IMR-90 (cell line): ENCODE measurements around the gene SERPINB1. TPM values are rescaled to one million over a fixed set of nuclear protein-coding genes. Genes with fewer than 3 reads are reported as not detected.

Experiments used
- ATAC-seq: fragments of 200-7000 bp; cut with Tn5 transposase; 2 replicates; pipeline ENCODE4 v1.9.1; 2020; ENCODE audit warnings: low read depth, mild to moderate bottlenecking, moderate library complexity
- BruUV-seq: library from RNA; stranded (reverse); fragments of 400-500 nt; replicated peaks from 2 replicates; lab custom pipeline; 2021; lab: Mats Ljungman, UMichigan
- CTCF ChIA-PET: fragments of 300-600 bp; formaldehyde crosslinking; extraction: SDS; loops from one replicate; lab custom pipeline; 2021; ENCODE audit warnings: antibody characterized with exemption; lab: Yijun Ruan, JAX
- POLR2A ChIA-PET: fragments of 300-600 bp; sonication (Branson Sonifier 250); formaldehyde crosslinking; loops from one replicate; lab custom pipeline; 2022; ENCODE audit warnings: antibody characterized with exemption; ENCODE audit not compliant: unreplicated experiment; lab: Charles Lee
- DNase-seq: peaks from one replicate; pipeline ENCODE4 v3.0.0; 2013
- H2AFZ ChIP-seq: replicated peaks from 2 replicates; pipeline ENCODE3; 2013; ENCODE audit warnings: low read length, mild to moderate bottlenecking; ENCODE audit not compliant: poor library complexity
- H2AK5ac ChIP-seq: 2 replicates; pipeline ENCODE4 v1.6.1; 2013; ENCODE audit warnings: low read depth, low read length, inconsistent platforms
- H2AK9ac ChIP-seq: replicated peaks from 2 replicates; pipeline ENCODE3; 2013; ENCODE audit warnings: mild to moderate bottlenecking, low read depth, low read length, moderate library complexity; ENCODE audit not compliant: poor library complexity
- H2BK120ac ChIP-seq: 2 replicates; pipeline ENCODE4 v1.6.1; 2013; ENCODE audit warnings: low read depth, low read length, inconsistent platforms
- H2BK15ac ChIP-seq: 3 replicates; pipeline ENCODE4 v1.6.1; 2013; ENCODE audit warnings: low read depth, low read length, inconsistent platforms
- H2BK20ac ChIP-seq: 2 replicates; pipeline ENCODE4 v1.6.1; 2013; ENCODE audit warnings: low read depth, mild to moderate bottlenecking, inconsistent platforms, low read length, moderate library complexity
- H2BK5ac ChIP-seq: 2 replicates; pipeline ENCODE4 v1.6.1; 2013; ENCODE audit warnings: mild to moderate bottlenecking, low read depth, low read length, inconsistent platforms; ENCODE audit not compliant: poor library complexity, severe bottlenecking
- H3K14ac ChIP-seq: replicated peaks from 2 replicates; pipeline ENCODE4 v1.6.1; 2013; ENCODE audit warnings: low read depth, low read length, inconsistent platforms
- H3K18ac ChIP-seq: 2 replicates; pipeline ENCODE4 v1.6.1; 2013; ENCODE audit warnings: low read depth, low read length, control low read depth
- H3K23ac ChIP-seq: 2 replicates; pipeline ENCODE4 v1.6.1; 2013; ENCODE audit warnings: low read depth, low read length, inconsistent platforms
- H3K27ac ChIP-seq: 2 replicates; pipeline ENCODE4 v1.5.1; 2013; ENCODE audit warnings: mild to moderate bottlenecking, control low read depth, low read length; ENCODE audit not compliant: insufficient read depth
- H3K27me3 ChIP-seq: 2 replicates; pipeline ENCODE4 v1.6.1; 2013; ENCODE audit warnings: low read length; ENCODE audit not compliant: control insufficient read depth, insufficient read depth
- H3K36me3 ChIP-seq: 2 replicates; pipeline ENCODE4 v1.6.1; 2013; ENCODE audit warnings: low read length, mixed read lengths; ENCODE audit not compliant: control insufficient read depth, insufficient read depth
- H3K4ac ChIP-seq: 2 replicates; pipeline ENCODE4 v1.6.1; 2013; ENCODE audit warnings: low read depth, low read length, inconsistent platforms
- H3K4me1 ChIP-seq: 2 replicates; pipeline ENCODE4 v1.6.1; 2013; ENCODE audit warnings: low read length, mixed read lengths; ENCODE audit not compliant: control insufficient read depth, insufficient read depth
- H3K4me2 ChIP-seq: 2 replicates; pipeline ENCODE4 v1.6.1; 2013; ENCODE audit warnings: low read depth, mild to moderate bottlenecking, control low read depth, low read length, moderate library complexity
- H3K4me3 ChIP-seq: 2 replicates; pipeline ENCODE4 v1.5.1; 2013; ENCODE audit warnings: low read depth, mild to moderate bottlenecking, control low read depth, low read length, moderate library complexity; ENCODE audit not compliant: insufficient read depth
- H3K56ac ChIP-seq: 2 replicates; pipeline ENCODE4 v1.6.1; 2013; ENCODE audit warnings: low read length, inconsistent platforms; ENCODE audit not compliant: insufficient read depth; ENCODE audit errors: extremely low read depth
- H3K79me1 ChIP-seq, 2 experiments: 2 replicates each; pipeline ENCODE4 v1.6.1; 2013; ENCODE audit warnings: low read length in 2 of 2, inconsistent platforms in 1 of 2, low read depth in 1 of 2
- H3K9ac ChIP-seq: 2 replicates; pipeline ENCODE4 v1.6.1; 2013; ENCODE audit warnings: low read depth, low read length, control low read depth
- H3K9me1 ChIP-seq: 2 replicates; pipeline ENCODE4 v1.6.1; 2013; ENCODE audit warnings: low read length, inconsistent platforms; ENCODE audit not compliant: insufficient read depth
- H3K9me3 ChIP-seq: 2 replicates; pipeline ENCODE4 v1.6.1; 2013; ENCODE audit warnings: low read length; ENCODE audit not compliant: control insufficient read depth, insufficient read depth
- H4K20me1 ChIP-seq: 2 replicates; pipeline ENCODE4 v1.6.1; 2013; ENCODE audit warnings: low read length, inconsistent platforms; ENCODE audit not compliant: insufficient read depth
- H4K5ac ChIP-seq: 2 replicates; pipeline ENCODE4 v1.6.1; 2013; ENCODE audit warnings: mild to moderate bottlenecking, low read depth, low read length, control low read depth
- H4K8ac ChIP-seq, 2 experiments: 2 replicates each; pipeline ENCODE4 v1.6.1; 2013; ENCODE audit warnings: low read depth in 2 of 2, low read length in 2 of 2, control low read depth in 1 of 2, inconsistent platforms in 1 of 2
- H4K91ac ChIP-seq: 2 replicates; pipeline ENCODE4 v1.6.1; 2013; ENCODE audit warnings: low read depth, low read length, inconsistent platforms; ENCODE audit not compliant: insufficient read depth
- CEBPB ChIP-seq: IDR thresholded peaks from 2 replicates; pipeline ENCODE4 v1.6.1; 2012; ENCODE audit warnings: low read depth, low read length, improper control_type of control experiment
- CHD1 ChIP-seq: IDR thresholded peaks from 2 replicates; pipeline ENCODE4 v1.6.1; 2012; ENCODE audit warnings: low read depth, low read length, improper control_type of control experiment
- FOS ChIP-seq: fragments of 150-350 bp; IDR thresholded peaks from 2 replicates; pipeline ENCODE4 v1.6.1; 2016; ENCODE audit warnings: low read depth, low read length
- MAFK ChIP-seq: IDR thresholded peaks from 2 replicates; pipeline ENCODE4 v1.6.1; 2012; ENCODE audit warnings: low read depth, low read length, improper control_type of control experiment
- MAZ ChIP-seq: IDR thresholded peaks from 2 replicates; pipeline ENCODE4 v1.6.1; 2012; ENCODE audit warnings: low read depth, mild to moderate bottlenecking, low read length, improper control_type of control experiment, moderate library complexity, borderline replicate concordance
- NFE2L2 ChIP-seq: fragments of 150-350 bp; IDR thresholded peaks from 2 replicates; pipeline ENCODE4 v1.6.1; 2016; ENCODE audit warnings: low read depth, mild to moderate bottlenecking, low read length
- RAD21 ChIP-seq: IDR thresholded peaks from 2 replicates; pipeline ENCODE4 v1.6.1; 2012; ENCODE audit warnings: low read length, improper control_type of control experiment
- RCOR1 ChIP-seq: IDR thresholded peaks from 2 replicates; pipeline ENCODE4 v1.6.1; 2012; ENCODE audit warnings: mild to moderate bottlenecking, low read length, improper control_type of control experiment; ENCODE audit not compliant: insufficient replicate concordance
- SMC3 ChIP-seq: fragments of 150-350 bp; IDR thresholded peaks from 2 replicates; pipeline ENCODE4 v1.6.1; 2016; ENCODE audit warnings: low read depth, mild to moderate bottlenecking, antibody characterized with exemption, low read length, moderate library complexity
- WGBS, 2 experiments: methylation state at CpG; one replicate each; pipeline versions ENCODE4 v1.1.5 to v1.1.7; 2013; ENCODE audit warnings: missing lambda C conversion rate in 2 of 2; ENCODE audit not compliant: insufficient read length in 1 of 2; ENCODE audit errors: extremely low coverage in 2 of 2; 5-methylcytosine and 5-hydroxymethylcytosine counted together
- dilution Hi-C: fragments of 300-500 bp; cut with HindIII; formaldehyde crosslinking; loops from one replicate; pipeline ENCODE4 v1.14.3; 2018; ENCODE audit warnings: low sequenced_read_pairs; ENCODE audit not compliant: unreplicated experiment
- in situ Hi-C: fragments of 300-500 bp; cut with MboI; formaldehyde crosslinking; loops from 3 replicates; pipeline ENCODE4 v1.14.3; 2019; ENCODE audit warnings: low sequenced_read_pairs, inconsistent platforms, mixed read lengths
- intact Hi-C: fragments of 100-400 bp; cut with micrococcal nuclease; formaldehyde crosslinking; loops from 2 replicates; pipeline ENCODE4 v1.10.0; 2022
- polyA plus RNA-seq, 3 experiments: library from polyadenylated mRNA; depleted of rRNA; stranded (reverse); fragments of >200 nt; gene quantifications; 2 replicates each; pipeline ENCODE4 v1.2.3, GENCODE V29; 2012; ENCODE audit warnings: low replicate concordance in 1 of 3
- total RNA-seq: library from RNA; depleted of rRNA; stranded (reverse); fragments of >200 nt; gene quantifications from 2 replicates; pipeline ENCODE4 v1.2.3, GENCODE V29; 2012
- TF ChIP-seq, protein P1 (sequence below): fragments of 150-350 bp; IDR thresholded peaks from 2 replicates; pipeline ENCODE4 v1.6.1; 2016; ENCODE audit warnings: low read depth, mild to moderate bottlenecking, low read length, moderate library complexity, borderline replicate concordance

The SERPINB1 gene
- total and polyA plus RNA-seq, 2 of the 4 experiments (the other 2 are of a cell fraction): 6.1 to 9.1 TPM

DNA sequence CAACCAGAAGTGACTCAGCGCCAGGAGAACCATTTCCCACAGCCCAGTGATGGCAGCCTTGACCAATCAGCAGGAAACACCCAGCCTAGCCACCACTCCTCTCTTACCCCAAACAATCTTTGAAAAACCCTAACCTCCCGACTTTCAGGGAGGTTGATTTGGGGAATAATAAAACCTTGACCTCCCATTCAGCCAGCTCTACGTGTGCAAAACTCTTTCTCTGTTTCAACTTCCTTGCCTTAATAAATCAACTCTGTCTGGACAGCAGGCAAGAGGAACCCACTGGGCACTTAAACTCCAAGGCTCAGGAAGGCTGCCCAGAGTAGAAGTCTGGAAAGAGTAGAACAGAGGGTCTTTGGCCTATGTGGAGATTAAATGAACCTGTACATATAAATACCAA lies 35.0 kb downstream of the SERPINB1 start:
- POLR2A ChIA-PET: no interaction called here
- no peaks in the 10 kb centered on the region for H4K20me1 ChIP-seq
- DNase-seq (no peak), ATAC-seq (no peak)
- CTCF ChIA-PET: no interaction called here
- peaks cover 6 to 11% of the 10 kb centered on the region in 2 experiments; a peak in 2 of 4 replicates for H3K79me1 ChIP-seq
- H3K27ac ChIP-seq: no peak overlapping the region
- WGBS, 2 experiments: no CpG with 5 or more reads among the region's 3 CpGs
- in situ Hi-C loops: no loop called here
- no peak overlapping the region for H3K4me3 ChIP-seq
- no peak overlapping the region for H3K9ac ChIP-seq
- H3K14ac ChIP-seq: 0 out of 2 replicates have a peak overlapping the region, but pooled peaks have one; percentile 50
- H3K9me1 ChIP-seq: peaks cover 16% of the 10 kb centered on the region
- no peak overlapping the region for H2BK5ac ChIP-seq
- peaks cover 2% of the 10 kb centered on the region; the same call in 1 of the 2 replicates for H3K4me1 ChIP-seq
- no peak overlapping the region for H3K23ac ChIP-seq
- no peak overlapping the region for H2BK20ac ChIP-seq
- H3K18ac ChIP-seq: no peak overlapping the region
- no peaks in the 10 kb centered on the region for H3K36me3 ChIP-seq
- BruUV-seq: no TSS peak
- no peak for TF ChIP-seq CHD1
- no peak for TF ChIP-seq FOS
- TF ChIP-seq NFE2L2: no peak
- TF ChIP-seq SMC3: no peak
- TF ChIP-seq MAZ: no peak
- TF ChIP-seq, protein P1, sequence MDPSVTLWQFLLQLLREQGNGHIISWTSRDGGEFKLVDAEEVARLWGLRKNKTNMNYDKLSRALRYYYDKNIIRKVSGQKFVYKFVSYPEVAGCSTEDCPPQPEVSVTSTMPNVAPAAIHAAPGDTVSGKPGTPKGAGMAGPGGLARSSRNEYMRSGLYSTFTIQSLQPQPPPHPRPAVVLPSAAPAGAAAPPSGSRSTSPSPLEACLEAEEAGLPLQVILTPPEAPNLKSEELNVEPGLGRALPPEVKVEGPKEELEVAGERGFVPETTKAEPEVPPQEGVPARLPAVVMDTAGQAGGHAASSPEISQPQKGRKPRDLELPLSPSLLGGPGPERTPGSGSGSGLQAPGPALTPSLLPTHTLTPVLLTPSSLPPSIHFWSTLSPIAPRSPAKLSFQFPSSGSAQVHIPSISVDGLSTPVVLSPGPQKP: no peak
- no peak for TF ChIP-seq CEBPB
- no peak for TF ChIP-seq MAFK
- TF ChIP-seq RAD21: no peak
- no peak for TF ChIP-seq RCOR1
- no peak overlapping the region for H4K8ac ChIP-seq
- dilution Hi-C loops: no loop called here
- no peaks in the 10 kb centered on the region for H3K9me3 ChIP-seq
- no peak overlapping the region for H3K4me2 ChIP-seq
- H2AK9ac ChIP-seq: no peak overlapping the region
- intact Hi-C loops: no loop called here
- no peak overlapping the region for H2AFZ ChIP-seq
- H3K4ac ChIP-seq: no peak overlapping the region
- no peak overlapping the region for H3K56ac ChIP-seq
- no peak overlapping the region for H2BK120ac ChIP-seq
- no peak overlapping the region for H4K91ac ChIP-seq
- H3K27me3 ChIP-seq: no peaks in the 10 kb centered on the region
- no peak overlapping the region for H2AK5ac ChIP-seq
- no peak overlapping the region for H4K5ac ChIP-seq
- no peak overlapping the region for H2BK15ac ChIP-seq
